ENCODE measurements around the gene COMMD6. TPM values are rescaled to one million over a fixed set of nuclear protein-coding genes. Genes with fewer than 3 reads are reported as not detected.

The COMMD6 gene
- total RNA-seq, 1 donor from 2014 or later: 126 TPM

DNA sequence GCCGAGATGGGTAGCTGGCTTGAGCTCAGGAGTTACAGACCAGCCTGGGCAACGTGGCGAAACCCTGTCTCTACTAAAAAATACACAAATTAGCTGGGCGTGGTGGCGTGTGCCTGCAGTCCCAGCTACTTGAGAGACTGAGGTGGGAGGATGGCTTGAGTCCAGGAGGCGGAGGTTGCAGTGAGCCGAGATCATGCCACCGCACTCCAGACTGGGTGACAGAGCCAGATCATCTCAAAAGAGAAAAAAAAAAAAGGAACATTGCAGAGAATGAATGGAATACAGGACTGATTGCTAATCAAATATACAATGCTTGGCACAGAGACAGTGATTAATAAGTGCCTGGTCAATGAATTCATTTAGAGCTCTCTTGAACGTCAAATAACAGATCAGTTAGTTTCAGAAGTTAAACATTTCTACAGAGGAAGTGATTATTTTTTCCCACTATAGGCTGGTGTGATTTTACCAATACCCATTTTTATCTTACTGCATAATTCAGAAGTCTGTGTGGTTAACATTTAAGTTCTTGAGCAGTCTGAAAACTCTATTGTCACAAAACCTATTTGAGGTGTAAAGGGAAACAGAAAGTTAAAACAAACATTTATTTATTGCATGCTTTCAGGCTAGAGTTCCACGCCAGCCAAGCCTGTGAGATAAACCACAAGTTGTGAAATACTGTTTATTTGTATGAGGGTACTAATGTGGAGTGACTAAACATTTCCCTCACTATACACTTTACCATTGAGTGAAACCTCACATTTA, 48.0 kb downstream of the COMMD6 start:
- intact Hi-C loops (cut with DNase I): no loop called here
- no peak for ATAC-seq
- DNase-seq (ENCODE audit: missing footprints): no peak

GRCh38 chr13:75486146-75487062, 51.2 kb downstream of the COMMD6 start:
- ATAC-seq (no peak), DNase-seq (ENCODE audit: missing footprints) (no peak)
- intact Hi-C loops (cut with DNase I): no loop called here

DNA sequence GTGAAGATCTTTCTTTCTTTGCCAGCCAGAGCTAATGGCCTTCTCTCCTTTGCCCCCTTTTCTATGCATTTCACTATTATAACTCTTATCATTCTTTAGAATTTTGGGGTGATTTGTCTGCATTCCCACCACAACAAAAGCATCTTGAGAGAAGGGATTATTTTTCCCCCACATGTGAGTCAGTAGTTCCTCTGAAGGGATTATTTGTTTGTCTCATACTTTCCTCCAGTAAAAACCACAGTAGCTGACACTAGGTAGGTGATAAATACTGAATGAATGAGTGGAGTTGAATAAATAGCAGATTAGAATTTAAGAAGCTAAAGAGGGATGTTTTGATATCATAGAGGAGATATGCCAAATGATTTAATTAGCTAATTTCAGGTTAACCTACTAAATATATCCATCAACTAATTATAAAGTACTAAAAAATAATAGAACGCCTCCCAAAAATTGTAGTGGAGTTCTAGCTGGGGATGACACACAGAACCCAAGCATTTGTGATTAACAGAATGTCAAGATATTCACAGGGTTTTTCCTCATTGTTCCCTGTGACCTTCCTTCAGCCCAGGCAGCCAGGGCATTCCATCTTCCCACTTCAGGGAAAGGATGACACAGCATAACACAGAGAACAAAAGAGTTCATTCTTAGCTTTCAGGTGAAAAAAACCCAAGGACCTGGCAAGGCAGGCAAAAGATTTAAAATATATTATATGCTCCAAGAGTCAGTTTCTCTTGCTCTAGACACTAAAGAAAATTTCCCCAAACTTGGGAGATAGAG, 52.2 kb downstream of the COMMD6 start:
- intact Hi-C loops (cut with DNase I): no loop called here
- DNase-seq (ENCODE audit: missing footprints) (no peak), ATAC-seq (no peak)

DNA sequence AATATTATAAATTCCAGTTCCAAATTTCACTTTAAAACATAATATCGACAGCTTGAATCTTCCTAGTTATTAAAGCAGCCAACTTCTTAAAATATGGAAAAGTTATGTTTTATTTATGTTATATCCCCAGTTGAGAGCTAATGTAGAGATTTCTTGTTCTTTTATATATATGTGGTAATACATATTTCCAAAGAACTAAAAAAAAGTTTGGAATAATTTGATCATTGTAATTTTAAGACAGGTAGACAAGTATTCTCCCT, 54.9 kb downstream of the COMMD6 start:
- ATAC-seq (no peak), DNase-seq (ENCODE audit: missing footprints) (no peak)
- intact Hi-C loops (cut with DNase I): loop anchor here (2.0 to 5.0 kb wide), 4 partner anchors 45 to 150 kb away; no protein-coding TSS in a partner anchor

DNA sequence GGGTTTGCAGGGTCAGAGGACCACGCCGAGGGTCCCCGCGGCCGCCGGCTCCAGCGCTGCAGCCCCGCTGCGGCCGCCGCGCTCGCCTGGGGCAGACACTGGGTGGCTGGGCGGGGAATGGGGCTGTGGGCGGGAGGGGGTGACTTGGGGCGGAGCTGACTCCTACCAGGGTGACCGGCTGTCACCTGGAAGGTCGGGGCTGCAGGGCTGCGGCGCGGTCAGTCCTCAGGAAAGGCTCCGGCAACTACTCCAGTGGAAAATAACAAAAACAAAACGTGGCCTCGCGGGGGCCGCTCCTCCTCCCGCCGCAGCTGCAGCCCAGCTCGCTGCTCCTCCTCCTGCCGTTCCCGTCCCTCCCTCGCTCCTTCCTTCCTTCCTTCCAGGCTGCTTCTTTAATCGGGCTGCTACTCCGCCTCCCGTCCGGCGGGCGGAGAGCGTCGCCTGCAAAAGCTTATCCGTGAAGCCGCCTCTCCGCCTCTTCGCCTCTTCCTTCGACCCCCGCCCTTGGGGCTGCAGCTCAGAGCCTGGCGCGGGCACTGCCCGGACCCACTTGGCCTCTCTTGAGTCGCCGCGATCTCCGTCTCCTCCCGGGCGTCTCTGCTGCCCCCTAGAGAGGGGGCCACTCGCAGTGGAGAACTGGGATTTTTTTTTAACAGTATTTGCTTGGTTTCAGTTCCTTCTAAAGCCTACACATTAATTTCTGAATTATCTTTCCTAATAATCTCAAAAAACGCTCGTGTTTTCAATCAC, 55.4 kb downstream of the COMMD6 start, which contains the start of gene TBC1D4:
TSS of gene TBC1D4 (minus strand) at position 100 of the 750 bp plus-strand sequence. CDS start 402 bp downstream, outside the sequence.
- peak; percentile 94 for DNase-seq (ENCODE audit: missing footprints)
- intact Hi-C loops (cut with DNase I): loop anchor here (2.0 to 5.0 kb wide), 4 partner anchors 45 to 150 kb away; no protein-coding TSS in a partner anchor

GRCh38 chr13:75481176-75482069, 56.2 kb downstream of the COMMD6 start:
- peak; percentile 70 for DNase-seq (ENCODE audit: missing footprints)
- ATAC-seq: peak; percentile 43
- intact Hi-C loops (cut with DNase I): loop anchor here (2.0 to 5.0 kb wide), 4 partner anchors 44 to 149 kb away; no protein-coding TSS in a partner anchor

More for the DNA sequence above, 55.4 kb downstream of the COMMD6 start, which contains the start of gene TBC1D4:
- peak; percentile 87 for ATAC-seq

GRCh38 chr13:75480671-75481175, 56.9 kb downstream of the COMMD6 start:
- intact Hi-C loops (cut with DNase I): loop anchor here (5.0 kb wide), 3 partner anchors 43 to 148 kb away; no protein-coding TSS in a partner anchor
- DNase-seq (ENCODE audit: missing footprints) (peak; percentile 73), ATAC-seq (peak; percentile 16)

GRCh38 chr13:75479102-75479740, 58.4 kb downstream of the COMMD6 start:
- no peak for DNase-seq (ENCODE audit: missing footprints)
- intact Hi-C loops (cut with DNase I): no loop called here
- no peak for ATAC-seq

GRCh38 chr13:75478659-75479058, 59.0 kb downstream of the COMMD6 start:
- ATAC-seq (no peak), DNase-seq (ENCODE audit: missing footprints) (no peak)
- intact Hi-C loops (cut with DNase I): no loop called here

Other genes with a start within 250 kb of the COMMD6 start
- gene TBC1D4, start 55.7 kb downstream of the COMMD6 start, total RNA-seq: 86.8 TPM
- gene UCHL3, start 11.9 kb upstream of the COMMD6 start, total RNA-seq: 21.2 TPM
- gene LMO7, start 98.5 kb upstream of the COMMD6 start, total RNA-seq: 392 TPM